ENCODE results near the gene SLC51B. TPM values are rescaled to one million over a fixed set of nuclear protein-coding genes. Genes with fewer than 3 reads are reported as not detected.

The SLC51B gene
- total and polyA plus RNA-seq, 2 of the 4 experiments (the other 2 are of a cell fraction) = not detected

GRCh38 chr15:65089206-65089824, 44.1 kb downstream of the SLC51B start:
- TF ChIP-seq CEBPB (IDR thresholded peaks at IDR 0.05; ENCODE audit: low read depth, low read length) (peak; percentile 80), MAFK (IDR thresholded peaks at IDR 0.05; ENCODE audit: low read depth, low read length) (no peak)
- BruUV-seq (replicated peaks) = no TSS peak
- H4K20me1 ChIP-seq (ENCODE audit: insufficient read depth, low read length) = no peaks in the 10 kb centered on the region
- H3K56ac ChIP-seq (ENCODE audit: extremely low read depth, insufficient read depth, low read length) = no peak overlapping the region
- peak overlapping the region; percentile 27; the same call in 1 of the 2 replicates for H3K4me2 ChIP-seq (ENCODE audit: low read depth, low read length)
- H3K9me1 ChIP-seq (ENCODE audit: insufficient read depth, low read length) = no peaks in the 10 kb centered on the region
- no peak overlapping the region for H2BK5ac ChIP-seq (ENCODE audit: low read depth, low read length, poor library complexity, severe bottlenecking)
- CTCF ChIA-PET = interaction anchor here (0.5 to 1.9 kb wide), 3 partner anchors 12 to 56 kb away, joined by 3 to 9 read pairs (median 4); no protein-coding TSS in a partner anchor
- peak overlapping the region; percentile 16; the same call in 1 of the 2 replicates for H3K18ac ChIP-seq (ENCODE audit: low read depth, low read length)
- in situ Hi-C loops (cut with MboI; ENCODE audit: low sequenced_read_pairs) = loop anchor here (5.0 to 10.0 kb wide), 2 partner anchors 37 to 55 kb away; no protein-coding TSS in a partner anchor
- H3K9me3 ChIP-seq (ENCODE audit: control insufficient read depth, insufficient read depth, low read length) = no peaks in the 10 kb centered on the region
- H2BK20ac ChIP-seq (ENCODE audit: low read depth, low read length) = peak overlapping the region; percentile 59; the same call in 1 of the 2 replicates
- peaks cover 27% of the 10 kb centered on the region for H3K4me1 ChIP-seq (ENCODE audit: control insufficient read depth, insufficient read depth, low read length)
- peaks cover 19% of the 10 kb centered on the region for H3K27me3 ChIP-seq (ENCODE audit: control insufficient read depth, insufficient read depth, low read length)
- dilution Hi-C loops (cut with HindIII; ENCODE audit: low sequenced_read_pairs, unreplicated experiment) = no loop called here
- peak overlapping the region; percentile 52 for H2AK5ac ChIP-seq (ENCODE audit: low read depth, low read length)
- DNase-seq (peak; percentile 68), ATAC-seq (ENCODE audit: low read depth) (peak; percentile 69)
- no peak overlapping the region for H3K14ac ChIP-seq (replicated peaks; ENCODE audit: low read depth, low read length)
- no peak overlapping the region; the same call in 1 of the 2 replicates for H3K23ac ChIP-seq (ENCODE audit: low read depth, low read length)
- no peak overlapping the region for H2AK9ac ChIP-seq (replicated peaks; ENCODE audit: low read depth, low read length, poor library complexity)
- H2BK15ac ChIP-seq (ENCODE audit: low read depth, low read length) = peak overlapping the region; percentile 9; the same call in 1 of the 3 replicates
- WGBS, 2 experiments (ENCODE audit: extremely low coverage in 2 of 2, insufficient read length in 1 of 2) = no CpG with 5 or more reads among the region's 5 CpGs
- no peak overlapping the region for H3K4me3 ChIP-seq (ENCODE audit: insufficient read depth, low read depth, low read length)
- H4K8ac ChIP-seq (ENCODE audit: low read depth in 2 of 2, low read length in 2 of 2) = no peak overlapping the region; a peak in 1 of 4 replicates
- intact Hi-C loops (cut with micrococcal nuclease) = no loop called here
- peak overlapping the region; percentile 0; the same call in 1 of the 2 replicates for H4K5ac ChIP-seq (ENCODE audit: low read depth, low read length)
- H2BK120ac ChIP-seq (ENCODE audit: low read depth, low read length) = peak overlapping the region; percentile 5; the same call in 1 of the 2 replicates
- H3K4ac ChIP-seq (ENCODE audit: low read depth, low read length) = peak overlapping the region; percentile 4; the same call in 1 of the 2 replicates
- POLR2A ChIA-PET (ENCODE audit: unreplicated experiment) = no interaction called here
- H3K27ac ChIP-seq (ENCODE audit: insufficient read depth, low read length) = peak overlapping the region; percentile 13; the same call in 1 of the 2 replicates
- no peak overlapping the region for H3K9ac ChIP-seq (ENCODE audit: low read depth, low read length)
- H3K36me3 ChIP-seq (ENCODE audit: control insufficient read depth, insufficient read depth, low read length) = no peaks in the 10 kb centered on the region
- no peak overlapping the region for H2AFZ ChIP-seq (replicated peaks; ENCODE audit: low read length, poor library complexity)
- no peak overlapping the region for H4K91ac ChIP-seq (ENCODE audit: insufficient read depth, low read depth, low read length)
- H3K79me1 ChIP-seq (ENCODE audit: low read depth in 1 of 2, low read length in 2 of 2) = no peaks in the 10 kb centered on the region

Data from IMR-90 (cell line).